HG02623 (cell line): ENCODE data around the gene DLX4.

Experiments used
- ATAC-seq: cut with Tn5 transposase; IDR thresholded peaks from one replicate; pipeline ENCODE4 v1.9.1; 2021; ENCODE audit warnings: moderate library complexity; ENCODE audit not compliant: unreplicated experiment

The DLX4 gene

GRCh38 chr17:50003911-50004310 lies 34.9 kb downstream of the DLX4 start:
- no peak for ATAC-seq

GRCh38 chr17:50009282-50009681 lies 40.3 kb downstream of the DLX4 start:
- no peak for ATAC-seq

GRCh38 chr17:50013079-50013478 lies 44.1 kb downstream of the DLX4 start:
- ATAC-seq = no peak

- ATAC-seq = no peak
These were observed 45.6 kb downstream of the DLX4 start for GRCh38 chr17:50014471-50015088.

GRCh38 chr17:50015146-50015545 lies 46.2 kb downstream of the DLX4 start:
- no peak for ATAC-seq

GRCh38 chr17:50018909-50019308 lies 49.9 kb downstream of the DLX4 start:
- ATAC-seq = no peak

GRCh38 chr17:50020841-50021599 lies 52.0 kb downstream of the DLX4 start:
- ATAC-seq = no peak

GRCh38 chr17:50021681-50022370 lies 52.8 kb downstream of the DLX4 start:
- no peak for ATAC-seq

- ATAC-seq = no peak
These were observed 53.6 kb downstream of the DLX4 start for GRCh38 chr17:50022463-50023130.

- no peak for ATAC-seq
These were observed 54.5 kb downstream of the DLX4 start for GRCh38 chr17:50023520-50023919.
